Activated CD4-positive, CD25-positive, alpha-beta regulatory T cell (primary cell): Measurements from ENCODE around the gene ZNF564.
"Not testable (repeated sequence)": the region's sequence is repeated elsewhere in the genome, so short reads cannot be mapped to it uniquely, and the experiment has no call there.

Experiments used
- DNase-seq, 4 experiments: peaks; one replicate each; lab custom pipeline; 2025; lab: John Stamatoyannopoulos, UW

ZNF564 gene

DNA sequence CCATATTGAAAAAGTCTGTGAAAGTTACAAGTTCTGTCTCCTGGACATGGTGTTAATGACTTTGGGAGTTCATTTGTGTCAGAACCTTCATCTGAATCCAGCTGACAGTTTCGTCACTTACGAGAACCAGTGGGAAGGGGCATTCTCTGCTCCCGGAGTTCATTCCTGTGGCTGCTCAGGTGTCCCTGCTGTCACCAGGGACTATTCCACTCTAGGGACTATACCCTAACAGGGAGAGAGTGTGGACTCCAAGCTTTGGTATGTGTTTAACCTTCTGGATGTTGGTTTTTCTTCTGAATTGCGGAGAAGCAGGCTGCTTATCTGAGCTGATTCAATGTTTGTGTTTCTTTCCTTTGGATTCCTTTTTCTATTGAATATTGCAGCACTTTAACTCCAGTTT lies 54.2 kb downstream of the ZNF564 start:
- no peak for DNase-seq

DNA sequence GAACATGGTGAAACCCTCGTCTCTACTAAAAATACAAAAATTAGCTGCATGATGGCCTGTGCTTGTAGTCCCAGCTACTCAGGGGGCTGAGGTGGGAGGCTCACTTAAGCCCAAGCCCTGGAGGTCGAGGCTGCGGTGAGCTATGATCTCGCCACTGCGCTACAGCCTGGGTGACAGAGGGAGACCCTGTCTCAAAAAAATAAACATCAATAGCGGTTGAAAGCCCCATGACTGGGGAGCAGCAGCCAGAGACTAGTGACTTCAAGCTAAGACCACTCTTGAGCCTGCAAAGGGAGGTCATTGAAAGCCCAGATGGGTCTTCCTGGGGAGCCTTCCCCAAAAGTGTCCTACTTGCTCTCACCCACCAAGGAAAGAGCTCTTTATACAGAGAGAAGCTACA lies 54.8 kb downstream of the ZNF564 start:
- no peak for DNase-seq

DNA sequence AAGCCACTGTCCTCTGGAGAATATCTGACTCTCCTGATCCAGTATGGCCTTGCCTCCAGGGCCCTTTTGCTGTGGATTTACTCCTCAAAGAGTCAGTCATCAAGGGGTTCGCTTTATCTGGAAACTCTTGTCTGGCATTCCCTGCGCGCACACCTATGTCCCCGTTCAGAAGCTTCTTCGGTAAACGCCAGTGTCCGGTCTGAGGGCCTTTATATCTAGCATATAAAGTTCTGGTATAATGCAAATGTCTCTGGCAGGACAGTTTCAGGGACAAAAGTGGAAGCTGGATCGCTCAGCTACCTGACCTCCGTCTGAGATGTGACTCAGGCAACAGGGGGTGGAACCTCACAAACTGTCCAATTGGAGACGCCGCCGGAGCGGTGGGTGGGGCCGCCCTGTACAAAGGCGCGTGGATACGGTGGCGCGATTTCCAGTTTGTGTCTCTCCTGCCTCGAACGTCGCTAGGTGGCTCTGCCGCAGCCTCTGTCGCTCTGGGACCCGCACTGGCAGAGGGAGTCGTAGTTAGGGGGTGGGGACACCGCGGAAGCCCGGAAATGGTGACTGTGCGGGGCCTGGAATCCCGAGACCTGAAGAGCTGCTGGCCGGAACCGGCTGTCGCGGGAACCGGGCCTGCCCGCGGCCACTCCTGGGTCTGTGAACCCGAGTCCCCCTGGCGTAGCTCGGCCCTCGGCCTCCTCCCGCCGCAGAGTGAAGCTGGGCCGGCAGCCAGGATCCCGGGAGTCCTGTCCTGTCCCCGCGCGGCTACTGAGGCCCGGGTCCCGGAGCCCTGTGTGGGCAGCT lies 56.1 kb downstream of the ZNF564 start:
- peak; percentile 79 to 87 (median 82) for DNase-seq

DNA sequence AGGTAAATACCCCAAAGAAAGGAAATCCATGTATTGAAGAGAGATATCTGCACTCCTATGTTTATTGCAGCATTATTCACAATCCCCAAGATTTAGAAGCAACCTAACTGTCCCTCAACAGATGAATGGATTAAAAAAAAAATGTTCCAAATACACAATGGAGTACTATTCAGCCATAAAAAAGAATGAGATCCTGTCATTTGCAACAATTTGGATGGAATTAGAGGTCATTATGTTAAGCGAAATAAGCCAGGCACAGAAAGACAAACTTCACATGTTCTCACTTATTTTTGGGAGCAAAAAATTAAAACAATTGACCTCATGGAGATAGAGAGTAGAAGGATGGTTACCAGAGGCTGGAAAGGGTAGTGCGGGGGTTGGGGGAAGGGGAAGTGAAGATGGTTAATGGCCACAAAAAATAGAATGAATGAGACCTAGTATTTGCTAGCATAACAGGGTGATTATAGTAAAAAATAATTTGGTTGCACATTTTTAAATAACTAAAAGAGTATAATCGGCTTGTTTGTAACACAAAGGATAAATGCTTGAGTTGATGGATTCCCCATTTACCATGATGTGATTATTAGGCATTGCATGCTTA lies 56.9 kb downstream of the ZNF564 start:
- DNase-seq: no peak

DNA sequence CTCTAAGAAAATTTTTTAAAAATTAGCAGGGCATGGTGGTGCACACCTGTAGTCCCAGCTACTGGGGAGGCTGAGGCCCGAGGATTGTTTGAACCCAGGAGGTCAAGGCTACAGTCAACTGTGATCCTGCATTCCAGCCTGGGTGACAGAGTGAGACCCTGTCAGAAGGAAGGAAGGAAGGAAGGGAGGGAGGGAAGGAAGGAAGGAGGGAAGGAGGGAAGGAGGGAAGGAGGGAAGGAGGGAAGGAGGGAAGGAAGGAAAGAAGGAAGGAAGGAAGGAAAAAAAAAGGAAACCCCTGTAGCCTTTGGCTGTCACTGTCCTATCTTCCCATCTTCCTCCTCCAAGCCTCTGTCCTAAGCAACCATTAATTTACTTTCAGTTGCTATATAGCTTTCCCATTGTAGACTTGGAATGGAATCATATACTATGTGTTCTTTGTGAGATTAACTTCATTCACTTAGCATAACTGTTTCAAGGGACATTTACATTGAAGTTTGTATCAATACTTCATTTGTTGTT lies 65.0 kb downstream of the ZNF564 start:
- not testable (repeated sequence) for DNase-seq

DNA sequence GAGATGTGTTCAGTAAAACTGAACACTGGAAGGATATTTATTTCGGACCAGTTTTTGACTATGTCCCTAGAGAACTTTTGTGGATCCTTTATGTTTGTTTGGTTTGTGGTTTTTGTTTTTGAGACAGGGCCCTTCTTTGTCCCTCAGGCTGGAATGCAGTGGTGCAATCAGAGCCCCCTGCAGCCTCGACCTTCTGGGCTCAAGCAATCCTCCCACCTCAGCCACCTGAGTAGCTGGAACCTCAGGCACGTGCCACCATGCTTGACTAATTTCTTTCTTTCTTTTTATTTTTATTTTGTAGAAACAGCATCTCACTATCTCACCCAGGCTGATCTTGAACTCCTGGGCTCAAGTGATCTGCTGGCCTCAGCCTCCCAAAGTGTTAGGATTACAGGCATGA lies 65.7 kb downstream of the ZNF564 start:
- no peak for DNase-seq

DNA sequence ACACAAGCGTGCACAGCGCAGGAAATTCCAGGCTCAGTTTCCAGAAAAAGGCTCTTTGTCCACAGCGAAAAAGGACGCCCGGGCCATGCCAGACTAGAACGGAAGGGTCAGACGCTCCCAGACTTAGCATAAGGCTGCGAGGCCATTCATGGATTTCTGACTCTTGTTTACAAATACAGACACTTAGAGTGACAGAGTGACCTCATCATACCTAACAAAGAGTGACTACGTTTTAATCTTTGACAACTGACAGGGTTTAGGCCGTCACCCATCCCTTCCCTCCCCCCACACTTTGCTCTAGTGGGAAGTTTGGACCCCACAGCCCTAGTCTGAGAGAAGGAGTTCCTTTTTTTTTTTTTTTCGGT lies 66.2 kb downstream of the ZNF564 start:
- no peak for DNase-seq

DNA sequence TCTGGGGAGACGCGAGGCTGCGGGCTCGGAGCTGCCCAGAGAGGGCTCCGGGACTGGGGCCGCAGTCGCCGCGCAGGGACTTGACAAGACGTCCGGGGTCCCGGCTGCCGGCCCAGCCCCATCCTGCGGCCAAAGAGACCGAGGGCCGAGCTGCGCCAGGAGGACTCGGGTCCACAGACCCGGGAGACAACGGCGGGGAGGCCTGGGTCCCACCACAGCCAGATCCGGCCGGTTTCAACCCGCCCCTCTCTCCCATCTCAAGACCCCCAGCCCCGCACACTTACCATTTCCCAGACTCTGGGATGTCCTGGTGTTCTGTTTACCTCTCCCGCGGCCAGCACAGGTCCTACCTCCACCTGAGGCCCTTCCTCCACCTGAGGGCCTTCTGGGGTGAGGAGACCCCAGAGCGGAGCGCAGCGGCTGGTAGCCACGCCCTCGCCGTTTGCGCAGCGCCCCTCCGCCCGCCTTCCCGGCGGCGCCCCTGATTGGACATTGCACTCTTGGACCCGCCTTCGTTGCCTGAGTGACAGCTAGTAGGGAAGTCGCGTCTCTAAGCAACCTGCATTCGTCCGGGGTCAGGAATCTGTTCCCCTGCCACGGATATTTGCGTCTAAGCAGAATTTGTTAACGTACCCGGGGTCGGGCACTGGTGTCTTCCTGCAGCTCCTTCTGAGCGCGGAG lies 66.8 kb downstream of the ZNF564 start, which contains the start of gene ZNF709:
ZNF709 (minus strand) TSS at position 446 of the 681 bp plus-strand sequence; CDS start at position 287, 159 bp downstream.
- DNase-seq: peak; percentile 66 to 81 (median 70)

DNA sequence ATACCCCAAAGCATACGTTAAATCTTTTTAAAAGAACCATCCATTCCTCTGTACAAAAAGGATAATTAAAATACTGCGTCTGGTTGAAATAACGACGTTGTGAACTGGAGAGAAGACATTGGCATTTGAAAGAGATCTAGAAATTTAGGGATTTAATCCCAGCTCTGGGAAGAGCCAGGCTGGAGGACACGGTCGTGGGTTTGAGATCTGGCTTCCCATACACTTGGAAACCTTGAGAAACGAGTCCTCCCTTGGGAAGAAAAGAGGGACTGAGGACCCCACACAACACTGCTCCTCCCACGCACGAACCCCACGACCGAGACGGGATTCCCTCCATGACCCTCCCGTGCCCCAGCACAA lies 67.3 kb downstream of the ZNF564 start:
- no peak for DNase-seq

DNA sequence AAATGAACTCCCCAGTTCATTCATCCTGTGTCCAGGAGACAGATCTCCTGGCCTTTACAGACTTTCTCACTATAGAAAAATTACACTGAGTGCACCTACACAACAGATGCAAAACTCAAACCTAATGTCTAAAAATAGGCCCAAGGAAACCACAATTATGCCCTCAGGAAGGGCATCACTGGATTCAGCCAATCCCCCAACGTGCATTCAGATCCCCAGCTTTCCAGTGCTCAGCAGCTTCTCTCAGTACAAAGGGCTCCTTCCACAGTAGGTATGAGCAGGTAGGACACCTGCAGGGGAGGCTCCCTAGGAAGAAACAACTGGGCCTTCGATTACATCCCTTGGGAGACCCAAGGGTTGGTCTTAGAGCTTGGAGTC lies 68.8 kb downstream of the ZNF564 start:
- DNase-seq: no peak

DNA sequence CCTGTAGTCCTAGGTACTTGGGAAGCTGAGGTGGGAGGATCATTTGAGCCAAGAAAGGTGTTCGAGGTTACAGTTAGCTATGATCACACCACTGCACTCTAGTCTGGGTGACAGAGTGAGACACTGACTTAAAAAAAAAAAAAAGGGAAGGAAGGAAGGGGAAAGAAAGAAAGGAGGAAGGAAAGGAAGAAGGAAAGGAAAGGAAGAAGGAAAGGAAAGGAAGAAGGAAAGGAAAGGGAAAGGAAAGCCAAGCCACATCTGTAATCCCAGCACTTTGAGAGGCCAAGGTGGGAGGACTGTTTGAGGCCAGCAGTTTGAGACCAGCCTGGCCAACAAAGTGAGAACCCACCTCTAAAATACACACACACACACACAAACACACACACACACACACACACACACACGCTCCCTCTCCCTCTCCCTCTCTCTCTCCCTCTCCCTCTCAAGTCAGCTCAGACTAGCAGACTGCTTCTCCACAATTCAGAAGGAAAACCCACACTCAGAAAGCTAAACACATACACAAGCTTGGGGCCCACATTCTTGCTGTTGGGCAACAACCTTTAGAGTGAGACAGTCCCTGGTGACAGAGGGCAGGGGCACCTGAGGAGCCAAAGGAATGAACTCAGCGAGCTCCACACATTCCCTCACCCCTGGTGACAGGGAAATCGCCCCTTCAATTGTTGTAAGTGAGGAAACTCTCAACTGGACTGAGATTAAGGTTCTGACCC lies 69.3 kb downstream of the ZNF564 start:
- DNase-seq: no peak

DNA sequence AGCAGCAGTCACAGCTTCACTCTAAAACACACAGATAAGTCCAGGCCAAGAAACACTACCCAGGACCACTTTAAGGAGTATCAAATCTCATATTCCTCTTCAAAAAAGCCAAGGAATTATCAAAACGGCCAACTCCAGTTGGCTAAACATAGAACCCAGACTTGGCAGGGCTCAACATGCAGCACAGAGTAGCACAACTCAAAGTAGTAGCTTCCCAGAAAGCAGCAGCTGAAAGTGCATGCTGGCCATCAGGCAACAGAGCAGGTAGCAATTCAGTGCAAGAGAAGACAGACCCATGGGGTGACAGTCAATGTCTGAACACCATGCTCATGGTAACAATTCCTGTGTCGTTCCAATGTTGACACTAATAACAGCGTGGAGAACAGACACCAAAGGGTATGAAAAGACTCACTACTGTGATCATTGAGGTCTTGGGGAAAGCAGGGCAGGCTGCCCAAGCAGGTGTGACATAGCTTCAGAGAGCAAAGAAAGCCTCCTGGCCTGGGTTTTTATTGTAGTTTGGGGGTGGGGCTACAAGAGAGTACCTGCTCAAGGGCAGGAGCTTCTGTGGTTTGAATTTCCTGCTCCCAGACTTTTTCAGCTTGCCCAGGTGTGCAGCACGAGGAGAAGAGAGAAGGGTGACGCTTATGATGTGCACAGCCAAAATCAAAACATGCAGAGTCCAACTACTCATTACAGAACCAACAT lies 72.9 kb downstream of the ZNF564 start:
- DNase-seq: no peak
